HepG2 (cell line): ENCODE data around the gene CCDC88C. TPM values are rescaled to one million over a fixed set of nuclear protein-coding genes. Genes with fewer than 3 reads are reported as not detected.
A peak's percentile ranks its signal among the peaks of the same experiment; 100 is the strongest.

Source experiments
- FLYWCH1 ChIP-seq: sonication (generic); formaldehyde crosslinking; IDR thresholded peaks from 2 replicates; pipeline ENCODE4 v1.8.1; 2023; ENCODE audit warnings: mild to moderate bottlenecking, missing genetic modification reagents
- HMGXB4 ChIP-seq, 2 experiments: sonication (generic) in 1 of 2; formaldehyde crosslinking in 1 of 2; IDR thresholded peaks; 2 replicates each; pipeline versions ENCODE4 v1.4.0 to v1.6.1; 2018 to 2020; ENCODE audit warnings: missing genetic modification reagents in 2 of 2, borderline replicate concordance in 1 of 2, low read depth in 1 of 2, mild to moderate bottlenecking in 1 of 2, missing biosample characterization in 1 of 2
- KDM3A ChIP-seq: IDR thresholded peaks from 2 replicates; pipeline ENCODE4 v1.6.1; 2018; ENCODE audit warnings: low read depth, missing compliant biosample characterization
- KMT2A ChIP-seq: sonication (generic); formaldehyde crosslinking; IDR thresholded peaks from 2 replicates; pipeline ENCODE4 v1.4.0; 2020; ENCODE audit warnings: missing genetic modification reagents
- MTF1 ChIP-seq: sonication (generic); formaldehyde crosslinking; IDR thresholded peaks from 2 replicates; pipeline ENCODE4 v1.5.0; 2020; ENCODE audit warnings: missing genetic modification reagents
- NR2F1 ChIP-seq, 2 experiments: fragments of 450-650 bp in 1 of 2; formaldehyde crosslinking in 1 of 2; IDR thresholded peaks; 2 replicates each; pipeline versions ENCODE4 v1.5.0 to v1.6.1; 2016 to 2020; ENCODE audit warnings: mild to moderate bottlenecking in 1 of 2, missing compliant biosample characterization in 1 of 2, missing genetic modification reagents in 1 of 2, moderate library complexity in 1 of 2
- PRDM15 ChIP-seq: sonication (generic); formaldehyde crosslinking; IDR thresholded peaks from 2 replicates; pipeline ENCODE4 v1.4.0; 2020; ENCODE audit warnings: missing genetic modification reagents
- PREB ChIP-seq: sonication (generic); formaldehyde crosslinking; IDR thresholded peaks from 2 replicates; pipeline ENCODE4 v1.4.0; 2020; ENCODE audit warnings: missing genetic modification reagents
- SALL1 ChIP-seq: sonication (generic); formaldehyde crosslinking; IDR thresholded peaks from 2 replicates; pipeline ENCODE4 v1.8.0; 2022; ENCODE audit warnings: mild to moderate bottlenecking, missing genetic modification reagents
- ZBTB25 ChIP-seq: IDR thresholded peaks from 2 replicates; pipeline ENCODE4 v1.6.1; 2018; ENCODE audit warnings: missing genetic modification reagents
- ZBTB38 ChIP-seq: sonication (generic); formaldehyde crosslinking; IDR thresholded peaks from 2 replicates; pipeline ENCODE4 v1.5.1; 2020; ENCODE audit warnings: mild to moderate bottlenecking, missing genetic modification reagents
- ZMAT5 ChIP-seq: sonication (generic); formaldehyde crosslinking; IDR thresholded peaks from 2 replicates; pipeline ENCODE4 v1.5.0; 2020; ENCODE audit warnings: mild to moderate bottlenecking, low read depth, missing genetic modification reagents, borderline replicate concordance
- ZNF136 ChIP-seq: sonication (generic); formaldehyde crosslinking; IDR thresholded peaks from 2 replicates; pipeline ENCODE4 v1.8.1; 2022; ENCODE audit warnings: low read depth, mild to moderate bottlenecking, moderate library complexity, missing genetic modification reagents
- ZNF234 ChIP-seq: sonication (generic); formaldehyde crosslinking; conservative IDR thresholded peaks from 2 replicates; pipeline ENCODE4 v1.5.1; 2020; ENCODE audit warnings: mild to moderate bottlenecking, missing genetic modification reagents
- ZNF350 ChIP-seq: sonication (generic); formaldehyde crosslinking; IDR thresholded peaks from 2 replicates; pipeline ENCODE4 v1.4.0; 2020; ENCODE audit warnings: mild to moderate bottlenecking, low read depth, missing genetic modification reagents, borderline replicate concordance
- ZNF354B ChIP-seq: sonication (generic); formaldehyde crosslinking; IDR thresholded peaks from 2 replicates; pipeline ENCODE4 v1.8.0; 2022; ENCODE audit warnings: mild to moderate bottlenecking, missing genetic modification reagents
- ZNF619 ChIP-seq: sonication (generic); formaldehyde crosslinking; IDR thresholded peaks from 2 replicates; pipeline ENCODE4 v1.4.0; 2020; ENCODE audit warnings: mild to moderate bottlenecking, missing genetic modification reagents
- ZNF639 ChIP-seq: conservative IDR thresholded peaks from 2 replicates; pipeline ENCODE4 v1.6.1; 2018; ENCODE audit warnings: missing genetic modification reagents
- ZNF660 ChIP-seq: sonication (generic); formaldehyde crosslinking; IDR thresholded peaks from 2 replicates; pipeline ENCODE4 v1.5.1; 2020; ENCODE audit warnings: mild to moderate bottlenecking, low read depth, missing genetic modification reagents, borderline replicate concordance
- polyA plus RNA-seq, 8 experiments: library from polyadenylated mRNA; depleted of rRNA in 3 of 8; stranded (reverse) in 7 of 8; unstranded in 1 of 8; fragments of >200 nt; fragmentation: Illumina TruSeq in 4 of 8; extraction: Trizol in 4 of 8; gene quantifications; 2 replicates each; pipeline versions ENCODE4 v1.2.1 to v1.2.3, GENCODE V29; 2011 to 2016; ENCODE audit warnings: low read depth in 4 of 8, missing spikeins in 1 of 8, mixed read lengths in 1 of 8; ENCODE audit not compliant: insufficient read depth in 1 of 8
- total RNA-seq, 5 experiments: library from RNA; depleted of rRNA; stranded (reverse); fragments of >200 nt; fragmentation: Illumina TruSeq; extraction: Trizol; gene quantifications; 2 replicates each; pipeline ENCODE4 v1.2.3, GENCODE V29; 2016; ENCODE audit warnings: low read depth in 1 of 5

CCDC88C gene
- total and polyA plus RNA-seq, 2 of the 13 experiments (the other 11 are each of a cell fraction or from before 2014, with no cell fraction given), result 3.6 to 11.7 TPM

GRCh38 chr14:91332171-91332985, 85.2 kb downstream of the CCDC88C start (continued):
- TF ChIP-seq PRDM15 (CRISPR knock-in tag) (no peak), HMGXB4 (CRISPR knock-in tag; IDR thresholded peaks at IDR 0.05; ENCODE audit: borderline replicate concordance in 1 of 2, low read depth in 1 of 2) (no peak), ZMAT5 (CRISPR knock-in tag) (no peak), ZNF354B (no peak), ZNF660 (CRISPR knock-in tag) (no peak), ZNF639 (no peak), ZNF136 (CRISPR knock-in tag) (no peak), MTF1 (CRISPR knock-in tag) (no peak), ZBTB38 (CRISPR knock-in tag) (no peak), FLYWCH1 (no peak), NR2F1 (CRISPR knock-in tag; IDR thresholded peaks at IDR 0.05) (no peak), ZNF350 (CRISPR knock-in tag) (no peak), SALL1 (CRISPR knock-in tag) (peak; percentile 22; the same call in 1 of the 2 replicates), KDM3A (CRISPR knock-in tag) (no peak), PREB (no peak), ZBTB25 (no peak), ZNF619 (CRISPR knock-in tag) (no peak), KMT2A (CRISPR knock-in tag) (no peak), ZNF234 (CRISPR knock-in tag) (no peak)
